Nephron (organoid): ENCODE results near the gene RUNDC3A.
A peak's percentile ranks its signal among the peaks of the same experiment; 100 is the strongest.

Experiments used
- H3K27ac Mint-ChIP-seq, 3 experiments: 2 replicates each; pipeline ENCODE4 v1.8.0; 2020; ENCODE audit warnings: mixed read lengths in 3 of 3, mild to moderate bottlenecking in 2 of 3, moderate library complexity in 1 of 3
- H3K27me3 Mint-ChIP-seq: 2 replicates; pipeline ENCODE4 v1.8.0; 2021; ENCODE audit warnings: low read depth, mild to moderate bottlenecking, moderate library complexity, mixed read lengths
- H3K36me3 Mint-ChIP-seq: 2 replicates; pipeline ENCODE4 v1.8.0; 2020; ENCODE audit warnings: low read depth, mixed read lengths
- H3K4me1 Mint-ChIP-seq: 2 replicates; pipeline ENCODE4 v1.8.0; 2020; ENCODE audit warnings: mixed read lengths
- H3K4me3 Mint-ChIP-seq, 3 experiments: 2 replicates each; pipeline ENCODE4 v1.8.0; 2020; ENCODE audit warnings: mild to moderate bottlenecking in 3 of 3, mixed read lengths in 3 of 3, moderate library complexity in 2 of 3
- H3K9me3 Mint-ChIP-seq: 2 replicates; pipeline ENCODE4 v1.8.0; 2020; ENCODE audit warnings: mixed read lengths
- CTCF ChIP-seq, 3 experiments: fragments of 200-600 bp; sonication (generic); IDR thresholded peaks; one replicate each; pipeline ENCODE4 v1.5.0; 2021; ENCODE audit warnings: antibody characterized with exemption in 3 of 3; ENCODE audit not compliant: unreplicated experiment in 3 of 3

The RUNDC3A gene

GRCh38 chr17:44272321-44272951, 36.0 kb upstream of the RUNDC3A start:
- no peak for TF ChIP-seq CTCF (IDR thresholded peaks at IDR 0.05; ENCODE audit: unreplicated experiment in 3 of 3)
- Mint-ChIP-seq H3K36me3 (no peaks in the 10 kb centered on the region), H3K4me3 (peak overlapping the region in 1 of 3 experiments; percentile 12), H3K9me3 (no peaks in the 10 kb centered on the region), H3K4me1 (peaks cover 13% of the 10 kb centered on the region), H3K27ac (no peak overlapping the region), H3K27me3 (peaks cover 19% of the 10 kb centered on the region)

- Mint-ChIP-seq H3K4me3 (no peak overlapping the region), H3K9me3 (no peaks in the 10 kb centered on the region), H3K27me3 (peaks cover 19% of the 10 kb centered on the region), H3K27ac (no peak overlapping the region), H3K4me1 (peaks cover 13% of the 10 kb centered on the region), H3K36me3 (no peaks in the 10 kb centered on the region)
- no peak for TF ChIP-seq CTCF (IDR thresholded peaks at IDR 0.05; ENCODE audit: unreplicated experiment in 3 of 3)
Measured at GRCh38 chr17:44272954-44273353, 35.4 kb upstream of the RUNDC3A start.

GRCh38 chr17:44273607-44274006, 34.8 kb upstream of the RUNDC3A start:
- no peak for TF ChIP-seq CTCF (IDR thresholded peaks at IDR 0.05; ENCODE audit: unreplicated experiment in 3 of 3)
- Mint-ChIP-seq H3K36me3 (no peaks in the 10 kb centered on the region), H3K4me3 (no peak overlapping the region), H3K9me3 (no peaks in the 10 kb centered on the region), H3K27ac (no peak overlapping the region), H3K4me1 (peaks cover 13% of the 10 kb centered on the region), H3K27me3 (peaks cover 19% of the 10 kb centered on the region)

- no peak for TF ChIP-seq CTCF (IDR thresholded peaks at IDR 0.05; ENCODE audit: unreplicated experiment in 3 of 3)
- peaks cover 9% of the 10 kb centered on the region for H3K4me1 Mint-ChIP-seq
- peaks cover 18% of the 10 kb centered on the region for H3K27me3 Mint-ChIP-seq
- no peaks in the 10 kb centered on the region for H3K9me3 Mint-ChIP-seq
- no peak overlapping the region for H3K27ac Mint-ChIP-seq
- no peak overlapping the region for H3K4me3 Mint-ChIP-seq
- H3K36me3 Mint-ChIP-seq, result no peaks in the 10 kb centered on the region
Measured at GRCh38 chr17:44277976-44278375, 30.4 kb upstream of the RUNDC3A start.

GRCh38 chr17:44279346-44279665, 29.1 kb upstream of the RUNDC3A start:
- Mint-ChIP-seq H3K36me3 (no peaks in the 10 kb centered on the region), H3K9me3 (no peaks in the 10 kb centered on the region), H3K4me3 (no peak overlapping the region), H3K27ac (peak overlapping the region in 1 of 3 experiments; percentile 24), H3K4me1 (peaks cover 5% of the 10 kb centered on the region), H3K27me3 (peaks cover 18% of the 10 kb centered on the region)
- TF ChIP-seq CTCF (IDR thresholded peaks at IDR 0.05; ENCODE audit: unreplicated experiment in 3 of 3), result no peak

GRCh38 chr17:44279666-44280391, 28.6 kb upstream of the RUNDC3A start:
- Mint-ChIP-seq H3K4me3 (no peak overlapping the region), H3K36me3 (no peaks in the 10 kb centered on the region), H3K27me3 (peaks cover 18% of the 10 kb centered on the region), H3K9me3 (no peaks in the 10 kb centered on the region), H3K4me1 (peaks cover 5% of the 10 kb centered on the region), H3K27ac (peak overlapping the region in 1 of 3 experiments; percentile 24)
- no peak for TF ChIP-seq CTCF (IDR thresholded peaks at IDR 0.05; ENCODE audit: unreplicated experiment in 3 of 3)
